Skeletal muscle tissue (tissue), 4 donors: ENCODE results near the gene SIRT4. TPM values are rescaled to one million over a fixed set of nuclear protein-coding genes. Genes with fewer than 3 reads are reported as not detected.
A peak's percentile ranks its signal among the peaks of the same experiment; 100 is the strongest.

Experiments used
- H3K27ac ChIP-seq: one replicate; pipeline ENCODE4 v1.7.0; 2013; ENCODE audit warnings: mild to moderate bottlenecking, low read depth, low read length, inconsistent platforms
- H3K27me3 ChIP-seq, 3 donors: one replicate each; pipeline ENCODE4 v1.7.0; 2013; ENCODE audit warnings: low read length in 3 of 3; ENCODE audit not compliant: control insufficient read depth in 3 of 3, insufficient read depth in 3 of 3
- H3K36me3 ChIP-seq, 3 donors: one replicate each; pipeline ENCODE4 v1.7.0; 2013; ENCODE audit warnings: low read length in 3 of 3; ENCODE audit not compliant: control insufficient read depth in 3 of 3, insufficient read depth in 3 of 3
- H3K4me1 ChIP-seq, 3 donors: one replicate each; pipeline ENCODE4 v1.7.0; 2013; ENCODE audit warnings: low read length in 3 of 3, mild to moderate bottlenecking in 3 of 3; ENCODE audit not compliant: control insufficient read depth in 3 of 3, insufficient read depth in 3 of 3
- H3K4me3 ChIP-seq, 3 donors: one replicate each; pipeline ENCODE4 v1.7.0; 2013; ENCODE audit warnings: low read length in 3 of 3
- H3K9ac ChIP-seq, 3 donors: one replicate each; pipeline ENCODE4 v1.7.0; 2013; ENCODE audit warnings: low read length in 3 of 3, mild to moderate bottlenecking in 3 of 3, moderate library complexity in 2 of 3, low read depth in 1 of 3
- H3K9me3 ChIP-seq, 3 donors: one replicate each; pipeline ENCODE4 v1.7.0; 2013; ENCODE audit warnings: low read length in 3 of 3; ENCODE audit not compliant: control insufficient read depth in 3 of 3
- total RNA-seq: library from RNA; depleted of rRNA; stranded (reverse); fragments of >200 nt; gene quantifications from one replicate; pipeline ENCODE4 v1.2.3, GENCODE V29; 2014
- donor health status: Osteomylitis.

Gene SIRT4
- total RNA-seq, 1 donor from 2014 or later = 3.7 TPM

DNA sequence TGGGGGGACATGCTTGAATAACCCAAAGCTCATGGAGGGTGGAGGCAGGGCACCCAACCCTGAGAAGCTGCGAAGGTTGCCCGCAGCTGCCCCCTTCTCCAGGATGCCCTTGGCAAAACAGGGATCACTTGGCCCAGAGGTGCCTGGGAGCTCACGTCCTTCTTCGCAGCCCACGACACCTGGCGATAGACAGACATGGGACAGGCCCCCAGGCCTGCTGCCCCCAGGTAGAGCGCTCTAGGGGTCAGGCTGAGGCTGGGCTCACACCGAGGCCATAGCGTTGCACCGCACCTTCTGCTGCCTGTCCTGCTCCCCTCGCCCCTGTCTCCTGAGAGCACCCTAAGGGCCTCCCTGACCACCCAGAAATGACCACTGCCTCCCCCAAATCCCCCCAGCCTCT is 45.6 kb downstream of the SIRT4 start:
- Histone ChIP-seq H3K4me3 (no peak overlapping the region), H3K36me3 (no peaks in the 10 kb centered on the region), H3K9ac (no peak overlapping the region), H3K27me3 (peaks cover 0 to 9% (median 5%) of the 10 kb centered on the region in 3 donors), H3K27ac (no peak overlapping the region), H3K9me3 (no peaks in the 10 kb centered on the region), H3K4me1 (no peaks in the 10 kb centered on the region)

DNA sequence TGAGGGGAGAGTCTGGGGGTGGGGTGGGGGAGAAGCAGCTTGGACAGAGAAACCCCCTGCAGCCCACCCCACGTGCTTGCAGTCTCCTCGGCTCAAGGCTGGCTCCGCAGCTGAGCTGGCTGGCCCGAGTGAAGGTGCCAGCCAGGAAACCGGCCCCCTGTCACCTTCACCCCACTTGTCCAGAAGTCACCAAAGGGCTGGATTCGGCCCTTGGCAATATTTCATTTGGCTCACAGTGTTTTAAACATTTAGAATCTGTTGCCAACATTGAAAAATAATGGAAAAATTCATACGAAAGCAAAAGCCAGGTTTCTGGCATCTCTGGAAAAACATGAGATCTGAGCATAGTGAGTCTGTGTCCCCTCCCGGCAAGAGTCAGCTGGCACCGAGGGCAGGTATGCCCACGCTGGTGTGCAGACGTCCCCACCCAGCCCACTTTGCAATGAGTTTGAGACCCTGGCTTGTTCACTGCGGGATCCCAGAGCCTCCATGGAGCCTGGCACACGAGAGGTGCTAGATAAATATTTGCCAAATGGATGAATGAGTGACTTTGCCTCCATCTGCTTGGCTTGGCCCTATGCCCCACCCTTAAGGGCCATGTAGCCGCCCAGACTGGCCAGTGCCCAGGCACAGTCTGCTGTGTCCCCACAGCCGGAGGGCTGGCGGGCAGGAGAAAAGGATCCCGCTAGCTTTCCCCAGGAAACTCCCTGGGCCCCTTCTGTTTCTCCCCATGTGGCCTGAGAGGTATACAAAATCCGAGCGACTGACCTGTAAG is 48.6 kb downstream of the SIRT4 start:
- H3K27me3 ChIP-seq = peaks cover 3 to 9% (median 5%) of the 10 kb centered on the region in 3 donors
- no peak overlapping the region for H3K27ac ChIP-seq
- no peak overlapping the region for H3K4me3 ChIP-seq
- H3K9ac ChIP-seq = peak overlapping the region in 1 of 3 donors; percentile 0
- H3K36me3 ChIP-seq = no peaks in the 10 kb centered on the region
- H3K9me3 ChIP-seq = no peaks in the 10 kb centered on the region
- H3K4me1 ChIP-seq = no peaks in the 10 kb centered on the region

DNA sequence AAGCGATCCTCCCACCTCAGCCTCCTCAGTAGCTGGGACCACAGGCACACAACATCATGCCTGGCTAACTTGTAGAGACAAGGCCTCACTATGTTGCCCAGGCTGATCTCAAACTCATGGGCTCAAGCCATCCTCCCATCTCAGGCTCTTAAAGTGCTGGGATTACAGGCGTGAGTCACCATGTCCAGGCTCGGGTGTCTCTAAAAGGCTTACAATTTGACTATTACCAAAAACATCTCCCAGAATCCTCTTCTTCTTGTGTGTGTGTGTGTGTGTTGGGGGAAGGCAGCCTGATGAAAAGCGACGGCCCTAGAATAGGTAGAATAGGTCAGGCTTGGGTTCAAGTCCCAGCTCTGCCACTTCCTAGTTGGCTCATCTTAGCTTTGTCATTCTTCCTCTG is 50.0 kb downstream of the SIRT4 start:
- H3K4me3 ChIP-seq = no peak overlapping the region
- H3K9me3 ChIP-seq = no peaks in the 10 kb centered on the region
- H3K27ac ChIP-seq = no peak overlapping the region
- H3K36me3 ChIP-seq = no peaks in the 10 kb centered on the region
- peaks cover 0 to 3% (median 0%) of the 10 kb centered on the region in 3 donors for H3K4me1 ChIP-seq
- H3K27me3 ChIP-seq = peaks cover 3 to 9% (median 5%) of the 10 kb centered on the region in 3 donors
- H3K9ac ChIP-seq = no peak overlapping the region

DNA sequence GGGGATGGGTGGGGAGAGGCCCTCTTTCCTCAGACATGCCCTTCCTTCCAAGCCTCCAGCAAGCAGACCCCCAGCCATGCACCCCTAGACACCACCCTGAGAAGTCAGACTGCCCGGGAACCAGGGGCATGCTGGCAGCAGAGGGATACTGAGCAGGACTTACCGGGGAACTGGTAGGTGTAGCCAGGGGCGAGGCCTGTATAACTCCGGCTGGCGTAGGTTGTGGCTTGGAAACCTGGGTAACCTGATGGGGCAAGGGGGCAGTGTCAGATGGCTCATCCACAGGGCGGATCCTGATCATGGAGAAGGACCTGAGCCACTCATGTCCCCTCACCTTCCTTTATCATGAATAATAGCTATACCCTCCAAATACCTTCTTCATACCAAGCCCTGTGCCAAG is 51.0 kb downstream of the SIRT4 start:
- Histone ChIP-seq H3K27ac (no peak overlapping the region), H3K36me3 (no peaks in the 10 kb centered on the region), H3K27me3 (peaks cover 3 to 9% (median 5%) of the 10 kb centered on the region in 3 donors), H3K4me1 (peaks cover 0 to 3% (median 0%) of the 10 kb centered on the region in 3 donors), H3K4me3 (no peak overlapping the region), H3K9ac (no peak overlapping the region), H3K9me3 (no peaks in the 10 kb centered on the region)

DNA sequence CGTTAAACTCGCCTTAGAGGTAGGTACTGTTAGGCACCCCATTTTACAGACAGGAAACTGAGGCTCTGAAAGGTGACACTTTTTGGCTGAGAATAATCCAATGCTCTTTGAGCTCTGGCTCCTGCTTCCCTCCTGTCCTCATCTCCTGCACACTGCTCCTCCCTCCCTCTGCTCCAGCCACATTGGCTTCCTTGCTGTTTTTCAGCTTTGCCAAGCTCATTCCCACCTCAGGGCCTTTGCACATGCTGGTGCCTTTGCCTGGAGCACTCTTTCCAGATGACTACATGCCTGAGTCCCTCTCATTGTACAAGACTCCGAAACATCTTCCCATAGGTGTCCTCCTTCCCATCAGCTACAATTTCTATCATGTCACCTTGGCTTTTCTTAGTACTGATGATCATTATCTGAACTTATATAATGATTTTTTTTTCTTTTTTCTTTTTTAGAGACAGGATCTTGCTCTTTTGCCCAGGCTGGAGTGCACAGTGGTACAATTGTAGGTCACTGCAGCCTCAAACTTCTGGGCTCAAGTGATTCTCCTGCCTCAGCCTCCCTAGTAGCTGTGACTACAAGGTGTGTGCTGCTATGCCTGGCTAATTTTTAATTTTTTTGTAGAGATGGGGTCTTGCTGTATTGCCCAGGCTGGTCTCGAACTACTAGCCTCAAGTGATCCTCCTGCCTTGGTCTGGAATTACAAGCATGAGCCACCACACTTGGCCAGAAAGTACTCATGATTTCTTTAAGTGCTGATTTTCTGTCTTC is 51.6 kb downstream of the SIRT4 start:
- Histone ChIP-seq H3K9ac (no peak overlapping the region), H3K27ac (no peak overlapping the region), H3K36me3 (no peaks in the 10 kb centered on the region), H3K27me3 (peaks cover 3 to 11% (median 5%) of the 10 kb centered on the region in 3 donors), H3K9me3 (no peaks in the 10 kb centered on the region), H3K4me1 (peaks cover 0 to 3% (median 0%) of the 10 kb centered on the region in 3 donors), H3K4me3 (no peak overlapping the region)

DNA sequence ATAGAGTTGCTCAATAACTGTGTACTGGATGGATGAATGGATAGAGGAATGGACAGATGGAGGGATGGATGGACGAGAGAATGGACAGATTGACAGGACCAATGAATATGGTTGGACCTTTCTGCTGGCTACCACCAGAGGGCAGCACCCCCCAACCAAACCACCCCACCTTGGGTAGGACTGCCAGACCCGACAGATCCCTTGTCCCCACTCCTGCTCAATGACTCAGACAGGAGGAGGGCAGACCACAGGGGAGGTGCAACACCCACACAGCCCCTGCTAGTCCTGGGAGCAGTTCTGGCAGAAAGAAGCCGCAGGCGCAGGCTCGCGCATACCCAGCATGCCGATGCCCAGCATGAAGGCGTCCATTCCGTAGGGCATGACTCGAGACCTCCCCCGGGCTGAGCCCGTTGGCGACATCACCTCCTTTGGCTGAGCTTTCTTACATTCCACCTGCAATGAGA is 54.5 kb downstream of the SIRT4 start:
- Histone ChIP-seq H3K9me3 (no peaks in the 10 kb centered on the region), H3K36me3 (no peaks in the 10 kb centered on the region), H3K4me1 (peaks cover 0 to 3% (median 0%) of the 10 kb centered on the region in 3 donors), H3K9ac (no peak overlapping the region), H3K4me3 (no peak overlapping the region), H3K27me3 (peaks cover 0 to 12% (median 12%) of the 10 kb centered on the region in 3 donors), H3K27ac (no peak overlapping the region)

DNA sequence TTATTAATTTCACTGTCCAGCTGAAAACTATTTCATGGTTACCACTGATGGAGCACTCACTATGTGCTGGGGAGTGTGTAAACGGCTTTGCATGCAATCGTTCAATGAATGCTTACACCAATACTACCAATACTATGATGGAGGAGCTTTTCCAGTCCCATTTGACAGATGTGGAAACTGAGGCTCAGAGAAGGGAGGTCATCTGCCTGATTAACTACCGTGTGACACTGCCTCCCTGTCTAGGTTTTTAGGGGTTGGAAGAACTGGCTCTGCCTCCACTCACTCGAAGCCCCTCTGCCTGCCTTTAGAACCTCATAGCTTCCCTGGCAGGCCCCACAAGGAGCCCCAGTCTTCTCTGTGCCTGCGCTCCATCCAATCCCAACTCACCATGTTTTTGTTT is 55.0 kb downstream of the SIRT4 start:
- no peaks in the 10 kb centered on the region for H3K36me3 ChIP-seq
- peaks cover 0 to 15% (median 15%) of the 10 kb centered on the region in 3 donors for H3K27me3 ChIP-seq
- peaks cover 0 to 3% (median 0%) of the 10 kb centered on the region in 3 donors for H3K4me1 ChIP-seq
- no peak overlapping the region for H3K4me3 ChIP-seq
- H3K9ac ChIP-seq = no peak overlapping the region
- no peak overlapping the region for H3K27ac ChIP-seq
- H3K9me3 ChIP-seq = no peaks in the 10 kb centered on the region

DNA sequence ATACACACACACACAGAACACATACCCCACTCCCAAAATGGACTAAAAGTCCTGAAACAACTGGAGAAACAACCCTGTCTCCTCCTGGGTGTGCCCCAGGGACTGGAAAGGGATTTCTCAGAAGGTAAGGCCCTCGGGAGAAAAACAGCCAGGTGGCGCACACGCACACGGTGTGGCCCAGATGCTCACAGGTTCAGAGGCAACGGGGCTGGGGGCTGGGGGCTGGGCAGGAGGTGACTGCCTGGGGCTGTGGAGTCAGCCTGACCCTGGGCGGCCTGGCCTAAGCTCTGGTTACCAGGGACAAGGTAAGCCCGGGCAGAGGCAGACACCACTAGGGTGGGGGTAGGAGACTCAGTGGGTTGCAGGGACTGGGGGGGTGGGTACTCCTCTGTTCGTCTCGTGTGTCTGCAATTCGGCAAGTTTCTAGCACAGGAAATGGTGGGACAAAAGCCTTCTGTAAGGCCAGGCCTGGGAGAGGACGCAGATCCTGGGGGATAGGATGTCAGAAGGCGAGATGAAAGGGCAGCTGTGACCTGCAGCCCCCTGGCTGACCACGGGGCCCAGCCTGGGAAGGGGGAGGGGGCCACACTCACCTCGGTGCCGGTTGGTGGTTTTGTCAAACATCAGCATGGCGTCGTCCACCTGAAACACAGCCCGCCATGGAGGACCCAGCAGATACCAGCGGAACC is 56.4 kb downstream of the SIRT4 start:
- H3K4me3 ChIP-seq = no peak overlapping the region
- H3K4me1 ChIP-seq = peaks cover 0 to 3% (median 0%) of the 10 kb centered on the region in 3 donors
- H3K9ac ChIP-seq = no peak overlapping the region
- peaks cover 0 to 27% (median 20%) of the 10 kb centered on the region in 3 donors for H3K27me3 ChIP-seq
- no peaks in the 10 kb centered on the region for H3K36me3 ChIP-seq
- H3K9me3 ChIP-seq = no peaks in the 10 kb centered on the region
- no peak overlapping the region for H3K27ac ChIP-seq

DNA sequence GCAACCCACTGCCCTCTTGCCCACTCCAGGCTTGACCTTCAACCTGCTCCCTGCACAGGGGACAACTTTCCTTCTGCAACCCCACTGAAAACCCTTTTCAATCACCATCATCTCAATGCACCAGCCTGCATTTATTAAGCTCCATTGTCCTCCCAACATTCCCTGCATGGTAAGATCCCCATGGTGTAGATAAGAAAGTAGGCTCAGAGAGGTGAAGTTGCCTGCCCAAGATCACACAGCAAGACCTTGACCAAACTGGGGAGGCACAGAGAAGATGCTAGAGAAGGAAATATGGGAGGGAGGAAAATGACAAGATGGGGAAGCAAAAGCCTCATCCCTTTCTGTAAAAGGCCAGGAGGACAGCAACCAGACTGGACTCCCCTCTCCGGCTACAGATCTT is 57.0 kb downstream of the SIRT4 start:
- Histone ChIP-seq H3K36me3 (no peaks in the 10 kb centered on the region), H3K27ac (no peak overlapping the region), H3K4me1 (peaks cover 0 to 3% (median 0%) of the 10 kb centered on the region in 3 donors), H3K9ac (no peak overlapping the region), H3K4me3 (no peak overlapping the region), H3K27me3 (peaks cover under 1 to 28% (median 19%) of the 10 kb centered on the region in 3 donors), H3K9me3 (no peaks in the 10 kb centered on the region)
